Spleen (tissue), 11 donors: Measurements from ENCODE around the gene DNAJB6. TPM values are rescaled to one million over a fixed set of nuclear protein-coding genes. Genes with fewer than 3 reads are reported as not detected.

Experiments
- DNase-seq: peaks from one replicate; pipeline ENCODE4 v3.0.0-alpha.2; 2020
- H3K27ac ChIP-seq, 8 donors: fragments of 200-600 bp; sonication (generic) in 7 of 8; 1 replicate in 4 of 8; 2 replicates in 4 of 8; pipeline versions ENCODE4 v1.5.0 to v1.8.0; 2016 to 2021; ENCODE audit warnings: inconsistent platforms in 4 of 8, mild to moderate bottlenecking in 4 of 8, moderate library complexity in 1 of 8
- H3K27me3 ChIP-seq, 7 donors: fragments of 200-600 bp; sonication (generic) in 6 of 7; replicated peaks in 1 of 7; 1 replicate in 4 of 7; 2 replicates in 3 of 7; pipeline versions ENCODE4 v1.5.0 to v1.8.0; 2016 to 2021; ENCODE audit warnings: inconsistent platforms in 3 of 7, mild to moderate bottlenecking in 1 of 7
- H3K36me3 ChIP-seq, 6 donors: fragments of 200-600 bp; sonication (generic) in 5 of 6; 1 replicate in 4 of 6; 2 replicates in 2 of 6; pipeline versions ENCODE4 v1.5.0 to v1.8.0; 2016 to 2021; ENCODE audit warnings: inconsistent platforms in 2 of 6
- H3K4me1 ChIP-seq, 6 donors: fragments of 200-600 bp; sonication (generic) in 5 of 6; 1 replicate in 3 of 6; 2 replicates in 3 of 6; pipeline versions ENCODE4 v1.5.0 to v1.8.0; 2016 to 2021; ENCODE audit warnings: inconsistent platforms in 3 of 6
- H3K4me3 ChIP-seq, 8 donors: fragments of 200-600 bp; sonication (generic) in 7 of 8; 1 replicate in 4 of 8; 2 replicates in 4 of 8; pipeline versions ENCODE4 v1.5.0 to v1.8.0; 2016 to 2021; ENCODE audit warnings: inconsistent platforms in 4 of 8, mild to moderate bottlenecking in 4 of 8, moderate library complexity in 2 of 8
- H3K9me3 ChIP-seq, 8 donors: fragments of 200-600 bp; sonication (generic) in 7 of 8; 1 replicate in 4 of 8; 2 replicates in 4 of 8; pipeline versions ENCODE4 v1.5.0 to v1.8.0; 2016 to 2021; ENCODE audit warnings: inconsistent platforms in 4 of 8
- CTCF ChIP-seq, 11 experiments: fragments of 200-600 bp in 7 of 11; fragments of 450-650 bp in 4 of 11; sonication (generic) in 4 of 11; IDR thresholded peaks in 8 of 11; conservative IDR thresholded peaks in 3 of 11; 1 replicate in 7 of 11; 2 replicates in 4 of 11; pipeline versions ENCODE4 v1.4.0 to v1.8.0; 2016 to 2021; ENCODE audit warnings: antibody characterized with exemption in 11 of 11, inconsistent platforms in 4 of 11, mild to moderate bottlenecking in 1 of 11
- POLR2A ChIP-seq, 3 donors: fragments of 450-650 bp; IDR thresholded peaks; one replicate each; pipeline ENCODE4 v1.5.1; 2017; ENCODE audit warnings: antibody characterized with exemption in 3 of 3, mild to moderate bottlenecking in 1 of 3
- POLR2AphosphoS5 ChIP-seq, 3 donors: sonication (generic); formaldehyde crosslinking; IDR thresholded peaks; one replicate each; pipeline ENCODE4 v1.5.1; 2017; ENCODE audit warnings: antibody characterized with exemption in 3 of 3
- WGBS, 5 donors: extraction: QIAGEN DNeasy Blood & Tissue Kit in 3 of 5; methylation state at CpG; one replicate each; pipeline versions ENCODE4 v1.1.5 to v1.1.7; 2013 to 2018; 5-methylcytosine and 5-hydroxymethylcytosine counted together
- intact Hi-C: fragments of 100-400 bp; cut with DNase I; formaldehyde crosslinking; loops from one replicate; pipeline ENCODE4 v1.15.0; 2023; ENCODE audit warnings: low total_unique reads
- polyA plus RNA-seq, 3 donors: library from polyadenylated mRNA; stranded (reverse); fragments of 200-250 nt; gene quantifications; one replicate each; pipeline ENCODE4 v1.2.1, GENCODE V29; 2013
- total RNA-seq, 7 donors: library from RNA; depleted of rRNA in 3 of 7; stranded (reverse); fragments of >200 nt in 3 of 7; fragmentation: NEBNext Ultra II Directional in 4 of 7; extraction: Animal tissue kit (Norgen Biotek cat#: 25700) in 4 of 7; gene quantifications; one replicate each; pipeline versions ENCODE4 v1.1.0 to v1.2.1, GENCODE V29; 2016 to 2021
- donor health status: healthy with polysubstance abuse.
- donor health status: DM: no; HTN: no; CAD: no; lungs with moderate emphysema.
- donor health status: DM: no; HTN: no; CAD: no.
- donor health status: Bipolar disorder and iron deficiency.
- donor health status: healthy.
- donor health status: DM: no; HTN: no; CAD: no.
- donor health status: DM: yes; HTN: yes; CAD: no.

DNAJB6 gene
- total and polyA plus RNA-seq, 10 donors, result 37.7 to 115 (median 92.0) TPM

- H3K36me3 ChIP-seq, result peaks cover 3 to 100% (median 93%) of the 10 kb centered on the region in 6 donors
- H3K27ac ChIP-seq, result no peak overlapping the region
- H3K4me3 ChIP-seq, result no peak overlapping the region
- TF ChIP-seq POLR2AphosphoS5 (IDR thresholded peaks at IDR 0.05), result peak in 1 of 3 donors; percentile 24
- no peak for TF ChIP-seq POLR2A (IDR thresholded peaks at IDR 0.05)
- TF ChIP-seq CTCF (IDR thresholded peaks at IDR 0.05 in 8 of 11, conservative IDR thresholded peaks at IDR 0.05 in 3 of 11), result no peak
- H3K9me3 ChIP-seq, result peaks cover 0 to 3% (median 0%) of the 10 kb centered on the region in 8 donors
- no peaks in the 10 kb centered on the region for H3K27me3 ChIP-seq
- peaks cover 0 to 23% (median 5%) of the 10 kb centered on the region in 6 donors for H3K4me1 ChIP-seq
- DNase-seq, result no peak
- WGBS, 5 donors, result 92 to 96% (median 94%) methylated on average over 8 of the region's 8 CpGs
- intact Hi-C loops, result no loop called here
Measured at GRCh38 chr7:157366722-157367121, 29.9 kb downstream of the DNAJB6 start.

- no peak overlapping the region for H3K4me3 ChIP-seq
- H3K27me3 ChIP-seq, result no peaks in the 10 kb centered on the region
- H3K36me3 ChIP-seq, result peaks cover 3 to 100% (median 94%) of the 10 kb centered on the region in 6 donors
- peaks cover 0 to 13% (median under 1%) of the 10 kb centered on the region in 6 donors for H3K4me1 ChIP-seq
- no peak for TF ChIP-seq CTCF (IDR thresholded peaks at IDR 0.05 in 8 of 11, conservative IDR thresholded peaks at IDR 0.05 in 3 of 11)
- WGBS, 5 donors, result 87 to 96% (median 93%) methylated on average over 7 of the region's 7 CpGs
- intact Hi-C loops, result no loop called here
- peaks cover 0 to 3% (median 0%) of the 10 kb centered on the region in 8 donors for H3K9me3 ChIP-seq
- no peak for DNase-seq
- H3K27ac ChIP-seq, result no peak overlapping the region
Measured at GRCh38 chr7:157368955-157369354, 32.2 kb downstream of the DNAJB6 start.

GRCh38 chr7:157370742-157371141 is 33.9 kb downstream of the DNAJB6 start:
- WGBS, 5 donors, result 87 to 98% (median 94%) methylated on average over 7 to 10 of the region's 10 CpGs
- peaks cover 0 to 3% (median 0%) of the 10 kb centered on the region in 8 donors for H3K9me3 ChIP-seq
- H3K4me1 ChIP-seq, result peaks cover 0 to 29% (median 15%) of the 10 kb centered on the region in 6 donors
- no peak overlapping the region for H3K4me3 ChIP-seq
- no peak for TF ChIP-seq POLR2A (IDR thresholded peaks at IDR 0.05)
- TF ChIP-seq CTCF (IDR thresholded peaks at IDR 0.05 in 8 of 11, conservative IDR thresholded peaks at IDR 0.05 in 3 of 11), result no peak
- TF ChIP-seq POLR2AphosphoS5 (IDR thresholded peaks at IDR 0.05), result no peak
- peaks cover 3 to 100% (median 76%) of the 10 kb centered on the region in 6 donors for H3K36me3 ChIP-seq
- no peaks in the 10 kb centered on the region for H3K27me3 ChIP-seq
- intact Hi-C loops, result no loop called here
- H3K27ac ChIP-seq, result no peak overlapping the region
- DNase-seq, result no peak

GRCh38 chr7:157371296-157371695 is 34.5 kb downstream of the DNAJB6 start:
- Histone ChIP-seq H3K4me1 (peaks cover 0 to 34% (median 16%) of the 10 kb centered on the region in 6 donors), H3K9me3 (peaks cover 0 to 3% (median 0%) of the 10 kb centered on the region in 8 donors), H3K27ac (no peak overlapping the region), H3K4me3 (no peak overlapping the region), H3K36me3 (peaks cover 3 to 100% (median 71%) of the 10 kb centered on the region in 6 donors), H3K27me3 (no peaks in the 10 kb centered on the region)
- intact Hi-C loops, result no loop called here
- TF ChIP-seq POLR2A (IDR thresholded peaks at IDR 0.05) (no peak), CTCF (IDR thresholded peaks at IDR 0.05 in 8 of 11, conservative IDR thresholded peaks at IDR 0.05 in 3 of 11) (no peak)
- DNase-seq, result no peak
- 87 to 97% (median 94%) methylated on average over 9 of the region's 9 CpGs for WGBS, 5 donors
